Cardiac muscle cell (in vitro differentiated cells and primary cell): ENCODE results near the gene PTPA. TPM values are rescaled to one million over a fixed set of nuclear protein-coding genes. Genes with fewer than 3 reads are reported as not detected.

Experiments
- DNase-seq, 2 donors: peaks; one replicate each; pipeline versions ENCODE4 v3.0.0 to v3.0.0-alpha.2; 2010 to 2017; ENCODE audit warnings: low read depth in 1 of 2, low spot score in 1 of 2
- H3K27ac ChIP-seq: fragments of 200-600 bp; sonication (generic); 2 replicates; pipeline ENCODE4 v1.5.1; 2016
- H3K27me3 ChIP-seq: fragments of 200-600 bp; sonication (generic); 2 replicates; pipeline ENCODE4 v1.6.0; 2016; ENCODE audit warnings: control low read depth
- H3K36me3 ChIP-seq: fragments of 200-600 bp; sonication (generic); 2 replicates; pipeline ENCODE4 v1.5.1; 2016; ENCODE audit warnings: control low read depth
- H3K4me1 ChIP-seq: fragments of 200-600 bp; sonication (generic); 2 replicates; pipeline ENCODE4 v1.8.1; 2017; ENCODE audit warnings: low read depth, mild to moderate bottlenecking, mixed run types
- H3K4me3 ChIP-seq: fragments of 200-600 bp; sonication (generic); 2 replicates; pipeline ENCODE4 v1.5.1; 2016; ENCODE audit warnings: mild to moderate bottlenecking
- H3K9me3 ChIP-seq: fragments of 200-600 bp; sonication (generic); 2 replicates; pipeline ENCODE4 v1.5.1; 2017; ENCODE audit warnings: low read depth, mild to moderate bottlenecking, control low read depth
- polyA plus RNA-seq: library from polyadenylated mRNA; unstranded; fragments of >200 nt; fragmentation: Nextera tagmentation; extraction: Ambion mirVana; gene quantifications from 2 replicates; pipeline ENCODE4 v1.2.1, GENCODE V29; 2016
- total RNA-seq: library from RNA; depleted of rRNA; stranded (reverse); fragments of >200 nt; gene quantifications from 2 replicates; pipeline ENCODE4 v1.2.3, GENCODE V29; 2016
- TF ChIP-seq, protein P1 (sequence below): IDR thresholded peaks from 2 replicates; pipeline ENCODE4 v1.5.1; 2012; ENCODE audit warnings: low read depth, mild to moderate bottlenecking, low read length

PTPA gene
- total and polyA plus RNA-seq, 2 experiments from 2014 or later = 144 to 197 TPM

DNA sequence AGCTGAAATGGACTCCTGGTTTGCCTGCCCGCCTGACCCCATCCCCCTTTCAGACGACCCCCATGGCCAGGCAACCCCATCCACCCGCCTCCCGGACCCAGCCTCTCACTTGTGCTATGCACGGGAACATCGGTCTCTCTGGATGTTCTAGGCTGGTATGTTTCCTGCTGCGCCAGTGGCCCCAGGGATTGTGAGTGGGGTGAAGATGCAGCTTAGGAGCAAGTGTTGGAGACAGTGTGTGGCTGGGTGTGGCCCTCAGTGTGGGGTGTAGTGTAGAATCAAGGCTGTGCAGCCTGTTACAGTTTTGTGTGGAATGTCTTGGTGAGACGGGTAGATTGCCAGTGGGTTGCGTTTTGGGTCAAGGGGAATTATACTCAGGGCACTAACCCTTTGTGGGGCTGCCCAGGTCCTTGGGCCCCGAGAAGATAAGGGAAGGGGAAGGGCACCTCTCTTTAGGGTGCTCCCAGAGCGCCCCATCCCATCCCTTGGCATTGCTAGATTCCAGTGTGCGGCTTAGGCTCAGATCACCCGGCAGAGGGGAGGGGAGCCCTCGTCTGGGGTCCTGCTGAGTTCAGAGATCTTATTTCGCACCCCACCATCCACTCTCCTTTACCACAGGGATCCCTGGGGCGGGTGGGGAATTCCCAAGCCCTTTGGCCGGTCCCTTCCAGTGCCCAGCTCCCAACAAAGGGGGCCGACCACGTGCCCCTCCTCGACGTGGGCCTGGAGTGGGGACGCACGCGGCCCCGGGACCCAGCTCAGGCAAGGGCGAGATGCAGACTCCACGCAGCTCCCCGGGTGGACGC, 62.3 kb downstream of the PTPA start:
- peak in 1 of 2 donors; percentile 13 for DNase-seq
- H3K4me3 ChIP-seq = peak overlapping the region; percentile 88
- TF ChIP-seq, protein P1, sequence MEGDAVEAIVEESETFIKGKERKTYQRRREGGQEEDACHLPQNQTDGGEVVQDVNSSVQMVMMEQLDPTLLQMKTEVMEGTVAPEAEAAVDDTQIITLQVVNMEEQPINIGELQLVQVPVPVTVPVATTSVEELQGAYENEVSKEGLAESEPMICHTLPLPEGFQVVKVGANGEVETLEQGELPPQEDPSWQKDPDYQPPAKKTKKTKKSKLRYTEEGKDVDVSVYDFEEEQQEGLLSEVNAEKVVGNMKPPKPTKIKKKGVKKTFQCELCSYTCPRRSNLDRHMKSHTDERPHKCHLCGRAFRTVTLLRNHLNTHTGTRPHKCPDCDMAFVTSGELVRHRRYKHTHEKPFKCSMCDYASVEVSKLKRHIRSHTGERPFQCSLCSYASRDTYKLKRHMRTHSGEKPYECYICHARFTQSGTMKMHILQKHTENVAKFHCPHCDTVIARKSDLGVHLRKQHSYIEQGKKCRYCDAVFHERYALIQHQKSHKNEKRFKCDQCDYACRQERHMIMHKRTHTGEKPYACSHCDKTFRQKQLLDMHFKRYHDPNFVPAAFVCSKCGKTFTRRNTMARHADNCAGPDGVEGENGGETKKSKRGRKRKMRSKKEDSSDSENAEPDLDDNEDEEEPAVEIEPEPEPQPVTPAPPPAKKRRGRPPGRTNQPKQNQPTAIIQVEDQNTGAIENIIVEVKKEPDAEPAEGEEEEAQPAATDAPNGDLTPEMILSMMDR = no peak
- H3K27ac ChIP-seq = no peak overlapping the region
- no peaks in the 10 kb centered on the region for H3K36me3 ChIP-seq
- no peaks in the 10 kb centered on the region for H3K9me3 ChIP-seq
- no peaks in the 10 kb centered on the region for H3K27me3 ChIP-seq
- peaks cover 8% of the 10 kb centered on the region for H3K4me1 ChIP-seq

DNA sequence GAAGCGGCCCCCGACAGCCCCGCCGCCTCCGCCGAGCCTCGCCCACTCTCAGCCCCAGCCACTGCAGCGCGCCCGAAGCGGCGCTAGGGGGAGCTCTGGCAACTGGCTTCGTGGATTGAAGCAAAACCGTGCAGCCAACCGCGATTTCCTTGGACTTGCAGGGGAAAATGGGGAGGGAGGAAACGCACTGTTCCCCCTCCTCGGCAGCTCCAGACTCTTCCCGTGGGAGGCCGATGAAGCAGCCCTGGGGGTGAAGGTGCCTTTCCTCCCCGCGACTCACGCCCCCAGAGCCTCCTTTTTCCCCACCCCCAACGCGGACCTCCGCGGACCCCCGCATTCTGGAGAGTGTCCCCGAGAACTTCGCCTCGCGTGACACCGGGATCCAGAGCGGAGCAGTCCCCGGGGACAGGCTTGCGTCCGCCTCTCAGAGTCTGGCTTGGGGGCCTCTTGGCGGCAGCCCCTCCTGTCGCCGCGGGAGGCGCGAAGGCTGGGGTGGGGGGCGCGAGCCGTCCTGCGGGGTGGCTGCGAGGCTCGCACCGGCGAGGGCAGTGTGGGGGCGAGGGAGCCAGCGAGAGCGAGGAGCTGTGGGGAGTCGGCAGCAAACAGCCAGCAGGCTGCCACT, 63.0 kb downstream of the PTPA start:
- Histone ChIP-seq H3K27ac (peak overlapping the region; percentile 78), H3K9me3 (no peaks in the 10 kb centered on the region), H3K4me1 (peaks cover 9% of the 10 kb centered on the region), H3K27me3 (no peaks in the 10 kb centered on the region), H3K4me3 (peak overlapping the region; percentile 88), H3K36me3 (no peaks in the 10 kb centered on the region)
- peak; percentile 93 to 97 for DNase-seq
- TF ChIP-seq, protein P1 = peak; percentile 98

DNA sequence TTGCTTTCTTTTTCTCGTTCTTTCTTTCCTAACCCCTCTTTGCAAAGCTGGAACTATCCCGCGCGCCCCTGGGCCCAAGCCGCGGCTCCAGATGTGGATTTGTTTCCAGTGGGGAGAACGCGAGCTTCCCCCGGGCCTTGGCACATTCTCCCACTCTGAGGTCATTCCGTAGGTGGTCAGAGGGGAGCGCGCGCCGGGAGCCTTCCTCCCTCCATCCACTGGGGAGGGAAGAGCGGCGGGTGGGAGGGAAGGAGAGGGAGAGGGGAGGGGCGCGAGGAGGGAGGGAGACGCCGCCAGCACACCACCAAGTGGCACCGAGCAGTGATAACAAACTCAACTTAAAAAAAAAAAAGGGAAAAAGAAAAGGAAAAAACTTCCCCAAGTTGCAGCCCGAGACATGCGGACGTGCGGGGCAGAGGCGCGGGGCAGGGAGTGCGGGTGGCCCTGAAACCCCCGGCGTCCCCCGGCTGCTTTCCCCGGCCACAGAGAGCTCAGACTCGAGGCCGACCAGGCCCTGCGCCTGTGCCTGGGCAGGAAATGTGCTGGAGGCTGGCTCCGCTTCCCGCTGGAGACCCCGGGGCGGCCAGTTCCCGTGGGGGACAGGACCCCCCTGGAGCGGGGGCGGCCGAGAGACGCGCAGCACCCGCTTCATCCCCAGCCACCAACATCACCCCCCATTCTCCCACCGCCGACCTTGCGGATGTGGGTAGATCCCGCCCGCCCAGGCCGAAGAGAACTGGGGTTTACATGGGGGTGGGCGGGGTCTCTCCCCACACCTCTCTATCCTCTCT, 63.7 kb downstream of the PTPA start:
- Histone ChIP-seq H3K27me3 (no peaks in the 10 kb centered on the region), H3K4me3 (peak overlapping the region; percentile 88), H3K4me1 (peaks cover 12% of the 10 kb centered on the region), H3K36me3 (no peaks in the 10 kb centered on the region), H3K9me3 (no peaks in the 10 kb centered on the region), H3K27ac (peak overlapping the region; percentile 78)
- TF ChIP-seq, protein P1 = no peak
- DNase-seq = peak; percentile 84 to 97

DNA sequence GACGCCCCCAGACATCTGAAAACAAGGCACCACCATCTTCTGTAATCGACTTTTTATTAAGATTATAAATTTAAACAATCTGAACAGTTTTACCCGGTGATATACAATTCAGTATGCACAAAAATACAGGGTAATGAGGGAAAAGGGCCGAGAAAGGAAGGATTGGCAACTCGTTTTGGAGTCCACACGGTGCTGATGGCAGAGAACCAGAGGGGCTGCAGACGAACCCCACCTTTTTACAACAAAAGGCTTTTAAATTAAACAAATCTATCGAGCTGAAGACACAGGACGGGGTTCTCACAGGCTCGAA, 64.3 kb downstream of the PTPA start:
- no peak for DNase-seq
- H3K36me3 ChIP-seq = no peaks in the 10 kb centered on the region
- TF ChIP-seq, protein P1 = no peak
- peak overlapping the region; percentile 78 for H3K27ac ChIP-seq
- H3K4me3 ChIP-seq = peak overlapping the region; percentile 88
- no peaks in the 10 kb centered on the region for H3K27me3 ChIP-seq
- H3K9me3 ChIP-seq = no peaks in the 10 kb centered on the region
- H3K4me1 ChIP-seq = peaks cover 12% of the 10 kb centered on the region

DNA sequence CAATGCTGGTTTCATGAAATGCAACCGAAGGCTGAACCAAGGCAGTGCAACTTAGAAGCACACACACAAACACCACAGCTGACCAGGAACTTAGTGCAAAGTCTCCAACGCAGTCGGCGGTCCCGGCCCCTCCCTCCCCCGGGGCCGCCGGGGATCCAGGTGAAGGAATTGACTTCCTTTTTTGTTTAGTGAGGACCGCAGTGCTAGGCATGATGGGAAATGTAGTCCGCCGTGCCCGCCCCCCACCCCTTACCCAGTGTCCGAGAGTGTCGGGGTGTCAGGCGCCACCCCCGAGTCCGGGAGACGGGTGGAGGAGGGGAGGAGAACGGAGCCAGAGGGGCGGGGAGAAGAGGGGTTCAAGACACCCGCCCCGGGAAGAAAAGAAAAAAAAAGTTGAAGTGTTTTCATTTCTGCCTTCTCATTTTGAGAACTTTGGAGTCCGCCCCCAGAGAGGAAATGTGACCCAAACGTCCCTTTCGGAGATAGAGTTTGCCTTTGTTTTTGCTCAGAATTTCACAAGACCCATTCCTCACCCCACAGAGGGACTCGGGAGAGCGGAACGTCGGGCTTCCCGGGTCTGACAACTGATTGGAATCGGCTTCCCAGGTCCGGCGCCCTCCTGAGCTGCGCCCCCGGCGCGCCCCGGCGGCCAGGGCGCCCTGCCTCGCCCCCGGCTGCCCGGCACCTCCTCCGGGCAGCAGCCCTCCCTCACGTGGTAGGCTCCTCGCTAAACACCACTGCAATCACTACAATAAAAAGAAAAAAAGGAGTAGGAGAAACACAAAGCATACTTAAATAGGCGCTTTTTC, 64.8 kb downstream of the PTPA start:
- H3K4me1 ChIP-seq = peaks cover 12% of the 10 kb centered on the region
- peak overlapping the region; percentile 88 for H3K4me3 ChIP-seq
- peaks cover 2% of the 10 kb centered on the region for H3K27me3 ChIP-seq
- TF ChIP-seq, protein P1 = no peak
- H3K9me3 ChIP-seq = no peaks in the 10 kb centered on the region
- H3K36me3 ChIP-seq = no peaks in the 10 kb centered on the region
- peak overlapping the region; percentile 78 for H3K27ac ChIP-seq
- DNase-seq = peak; percentile 89 to 96
